Activated T-helper 2 cell treated with anti-CD3 and anti-CD28 coated beads, Interferon-gamma antibody, Interleukin-2, Interleukin-4, amounts not matched to agents 10 μg/mL and 5 μg/mL and 100 μg/mL, durations not matched to agents 14 hours and 24 hours and 36 hours (primary cell): ENCODE data around the gene DENND1A. TPM values are rescaled to one million over a fixed set of nuclear protein-coding genes. Genes with fewer than 3 reads are reported as not detected.
A peak's percentile ranks its signal among the peaks of the same experiment; 100 is the strongest.

ENCODE experiments used
- DNase-seq: peaks from one replicate; pipeline ENCODE4 v3.0.0; 2021; ENCODE audit warnings: low spot score
- H3K27ac Mint-ChIP-seq: one replicate; pipeline ENCODE4 v1.8.0; 2021; ENCODE audit warnings: mixed read lengths
- H3K27me3 Mint-ChIP-seq: one replicate; pipeline ENCODE4 v1.8.0; 2021; ENCODE audit warnings: low read depth, mixed read lengths
- H3K36me3 Mint-ChIP-seq: one replicate; pipeline ENCODE4 v1.8.0; 2021; ENCODE audit warnings: low read depth, mixed read lengths
- H3K4me1 Mint-ChIP-seq: one replicate; pipeline ENCODE4 v1.8.0; 2021; ENCODE audit warnings: low read depth, mixed read lengths
- H3K4me3 Mint-ChIP-seq: one replicate; pipeline ENCODE4 v1.8.0; 2021; ENCODE audit warnings: low read depth, mild to moderate bottlenecking, moderate library complexity, mixed read lengths
- H3K9me3 Mint-ChIP-seq: one replicate; pipeline ENCODE4 v1.8.0; 2021; ENCODE audit warnings: mixed read lengths
- intact Hi-C: fragments of 100-400 bp; cut with micrococcal nuclease; formaldehyde crosslinking; loops from one replicate; pipeline ENCODE4 v1.15.1; 2023
- total RNA-seq: library from RNA; stranded (reverse); gene quantifications from 2 replicates; pipeline ENCODE4 v1.2.3, GENCODE V29; 2022

Gene DENND1A
- total RNA-seq, 1 donor from 2014 or later, result 20.0 TPM

GRCh38 chr9:123364241-123364824, 565.6 kb downstream of the DENND1A start:
- no peaks in the 10 kb centered on the region for H3K27me3 Mint-ChIP-seq
- H3K36me3 Mint-ChIP-seq, result no peaks in the 10 kb centered on the region
- intact Hi-C loops, result no loop called here
- no peak for DNase-seq
- no peaks in the 10 kb centered on the region for H3K9me3 Mint-ChIP-seq
- no peak overlapping the region for H3K4me3 Mint-ChIP-seq
- H3K27ac Mint-ChIP-seq, result no peak overlapping the region
- H3K4me1 Mint-ChIP-seq, result peaks cover 8% of the 10 kb centered on the region

GRCh38 chr9:123362856-123363255, 567.1 kb downstream of the DENND1A start:
- DNase-seq, result no peak
- Mint-ChIP-seq H3K27ac (no peak overlapping the region), H3K4me3 (no peak overlapping the region), H3K4me1 (peaks cover 12% of the 10 kb centered on the region), H3K36me3 (no peaks in the 10 kb centered on the region), H3K9me3 (no peaks in the 10 kb centered on the region), H3K27me3 (no peaks in the 10 kb centered on the region)
- intact Hi-C loops, result no loop called here

GRCh38 chr9:123361731-123362510, 568.0 kb downstream of the DENND1A start:
- Mint-ChIP-seq H3K4me1 (peaks cover 12% of the 10 kb centered on the region), H3K9me3 (no peaks in the 10 kb centered on the region), H3K36me3 (no peaks in the 10 kb centered on the region), H3K27me3 (no peaks in the 10 kb centered on the region), H3K4me3 (no peak overlapping the region), H3K27ac (no peak overlapping the region)
- intact Hi-C loops, result no loop called here
- no peak for DNase-seq

- intact Hi-C loops, result no loop called here
- H3K27me3 Mint-ChIP-seq, result no peaks in the 10 kb centered on the region
- no peak overlapping the region for H3K27ac Mint-ChIP-seq
- no peaks in the 10 kb centered on the region for H3K9me3 Mint-ChIP-seq
- peaks cover 12% of the 10 kb centered on the region for H3K4me1 Mint-ChIP-seq
- DNase-seq, result no peak
- no peaks in the 10 kb centered on the region for H3K36me3 Mint-ChIP-seq
- H3K4me3 Mint-ChIP-seq, result no peak overlapping the region
Observed at GRCh38 chr9:123361086-123361730, 568.7 kb downstream of the DENND1A start.

- DNase-seq, result peak; percentile 30
- no peaks in the 10 kb centered on the region for H3K36me3 Mint-ChIP-seq
- H3K4me3 Mint-ChIP-seq, result no peak overlapping the region
- intact Hi-C loops, result no loop called here
- H3K27me3 Mint-ChIP-seq, result no peaks in the 10 kb centered on the region
- H3K27ac Mint-ChIP-seq, result no peak overlapping the region
- no peaks in the 10 kb centered on the region for H3K9me3 Mint-ChIP-seq
- peaks cover 12% of the 10 kb centered on the region for H3K4me1 Mint-ChIP-seq
Observed at GRCh38 chr9:123360161-123361085, 569.5 kb downstream of the DENND1A start.

- Mint-ChIP-seq H3K27me3 (no peaks in the 10 kb centered on the region), H3K4me1 (peaks cover 12% of the 10 kb centered on the region), H3K4me3 (no peak overlapping the region), H3K9me3 (no peaks in the 10 kb centered on the region), H3K36me3 (no peaks in the 10 kb centered on the region), H3K27ac (no peak overlapping the region)
- no peak for DNase-seq
- intact Hi-C loops, result no loop called here
Observed at GRCh38 chr9:123359546-123359945, 570.4 kb downstream of the DENND1A start.

- H3K27ac Mint-ChIP-seq, result no peak overlapping the region
- peaks cover 13% of the 10 kb centered on the region for H3K4me1 Mint-ChIP-seq
- intact Hi-C loops, result no loop called here
- DNase-seq, result no peak
- no peak overlapping the region for H3K4me3 Mint-ChIP-seq
- H3K27me3 Mint-ChIP-seq, result no peaks in the 10 kb centered on the region
- no peaks in the 10 kb centered on the region for H3K36me3 Mint-ChIP-seq
- no peaks in the 10 kb centered on the region for H3K9me3 Mint-ChIP-seq
Observed at GRCh38 chr9:123359106-123359505, 570.8 kb downstream of the DENND1A start.

GRCh38 chr9:123358181-123358905, 571.6 kb downstream of the DENND1A start:
- intact Hi-C loops, result no loop called here
- H3K4me3 Mint-ChIP-seq, result no peak overlapping the region
- H3K27ac Mint-ChIP-seq, result no peak overlapping the region
- no peaks in the 10 kb centered on the region for H3K27me3 Mint-ChIP-seq
- no peaks in the 10 kb centered on the region for H3K9me3 Mint-ChIP-seq
- H3K4me1 Mint-ChIP-seq, result peaks cover 14% of the 10 kb centered on the region
- H3K36me3 Mint-ChIP-seq, result no peaks in the 10 kb centered on the region
- DNase-seq, result no peak

- intact Hi-C loops, result no loop called here
- no peak overlapping the region for H3K27ac Mint-ChIP-seq
- peaks cover 14% of the 10 kb centered on the region for H3K4me1 Mint-ChIP-seq
- no peaks in the 10 kb centered on the region for H3K9me3 Mint-ChIP-seq
- H3K27me3 Mint-ChIP-seq, result peaks cover under 1% of the 10 kb centered on the region
- H3K36me3 Mint-ChIP-seq, result no peaks in the 10 kb centered on the region
- no peak for DNase-seq
- no peak overlapping the region for H3K4me3 Mint-ChIP-seq
Observed at GRCh38 chr9:123357743-123358059, 572.2 kb downstream of the DENND1A start.

GRCh38 chr9:123356851-123357742, 572.8 kb downstream of the DENND1A start:
- intact Hi-C loops, result no loop called here

GRCh38 chr9:123355761-123356431, 574.0 kb downstream of the DENND1A start, which contains the start of gene CRB2:
TSS of gene CRB2 (plus strand) at chr9:123356197. CDS start at chr9:123356261, 64 bp downstream.
- Mint-ChIP-seq H3K9me3 (no peaks in the 10 kb centered on the region), H3K4me1 (peaks cover 14% of the 10 kb centered on the region), H3K36me3 (no peaks in the 10 kb centered on the region), H3K27me3 (peaks cover 7% of the 10 kb centered on the region), H3K27ac (no peak within 1 kb of the TSS), H3K4me3 (no peak within 1 kb of the TSS)
- intact Hi-C loops, result no loop called here
- no peak for DNase-seq

More at GRCh38 chr9:123356851-123357742, 572.8 kb downstream of the DENND1A start:
- Mint-ChIP-seq H3K9me3 (no peaks in the 10 kb centered on the region), H3K4me1 (peaks cover 14% of the 10 kb centered on the region), H3K36me3 (no peaks in the 10 kb centered on the region), H3K27me3 (peaks cover 3% of the 10 kb centered on the region), H3K27ac (no peak overlapping the region), H3K4me3 (no peak overlapping the region)
- DNase-seq, result no peak
